DOHH2 (cell line): Measurements from ENCODE around the gene STEAP1B.

Experiments used
- CTCF ChIP-seq: fragments of 200-600 bp; sonication (generic); IDR thresholded peaks from one replicate; pipeline ENCODE4 v1.5.1; 2014; ENCODE audit warnings: antibody characterized with exemption, mild to moderate bottlenecking, low read depth, low read length; ENCODE audit not compliant: poor library complexity, severe bottlenecking
- EZH2phosphoT487 ChIP-seq: fragments of 200-600 bp; sonication (generic); IDR thresholded peaks from 2 replicates; pipeline ENCODE4 v1.6.1; 2017; ENCODE audit warnings: borderline replicate concordance, mild to moderate bottlenecking, antibody characterized with exemption, low read length, moderate library complexity, mixed read lengths

GRCh38 chr7:22438994-22439393, 61.0 kb downstream of the STEAP1B start:
- TF ChIP-seq CTCF (no peak), EZH2phosphoT487 (no peak)
